Gastroesophageal sphincter (tissue), 4 donors: ENCODE measurements around the gene FGD5. TPM values are rescaled to one million over a fixed set of nuclear protein-coding genes. Genes with fewer than 3 reads are reported as not detected.

ENCODE experiments used
- ATAC-seq: fragments of 150-250 bp; one replicate; pipeline ENCODE4 v1.9.1; 2016; ENCODE audit warnings: mild to moderate bottlenecking, moderate library complexity
- H3K27ac ChIP-seq, 4 donors: fragments of 200-600 bp; sonication (generic) in 3 of 4; 1 replicate in 3 of 4; 2 replicates in 1 of 4; pipeline ENCODE4 v1.5.1; 2016 to 2019
- H3K27me3 ChIP-seq: fragments of 200-600 bp; sonication (generic); one replicate; pipeline ENCODE4 v1.5.1; 2019
- H3K36me3 ChIP-seq, 2 donors: fragments of 200-600 bp; sonication (generic); one replicate each; pipeline ENCODE4 v1.5.1; 2019; ENCODE audit warnings: control low read depth in 1 of 2
- H3K4me1 ChIP-seq, 3 donors: fragments of 200-600 bp; sonication (generic); 1 replicate in 2 of 3; 2 replicates in 1 of 3; pipeline ENCODE4 v1.5.1; 2016 to 2019; ENCODE audit warnings: control low read depth in 2 of 3
- H3K4me3 ChIP-seq, 2 donors: fragments of 200-600 bp; sonication (generic); one replicate each; pipeline ENCODE4 v1.5.1; 2019; ENCODE audit warnings: mild to moderate bottlenecking in 1 of 2, moderate library complexity in 1 of 2
- H3K9me3 ChIP-seq, 3 donors: fragments of 200-600 bp; sonication (generic); one replicate each; pipeline ENCODE4 v1.5.1; 2017 to 2019; ENCODE audit warnings: control low read depth in 2 of 3
- EP300 ChIP-seq: sonication (generic); formaldehyde crosslinking; IDR thresholded peaks from one replicate; pipeline ENCODE4 v1.6.1; 2017; ENCODE audit warnings: antibody characterized with exemption, mild to moderate bottlenecking
- POLR2A ChIP-seq, 2 donors: fragments of 450-650 bp; IDR thresholded peaks; one replicate each; pipeline ENCODE4 v1.6.1; 2017; ENCODE audit warnings: antibody characterized with exemption in 2 of 2, mild to moderate bottlenecking in 2 of 2, moderate library complexity in 1 of 2
- POLR2AphosphoS5 ChIP-seq: sonication (generic); formaldehyde crosslinking; IDR thresholded peaks from one replicate; pipeline ENCODE4 v1.6.1; 2017; ENCODE audit warnings: antibody characterized with exemption
- WGBS, 2 donors: methylation state at CpG; one replicate each; pipeline ENCODE4 v1.1.5; 2018; ENCODE audit warnings: low coverage in 1 of 2; 5-methylcytosine and 5-hydroxymethylcytosine counted together
- total RNA-seq, 4 donors: library from RNA; depleted of rRNA; stranded (reverse); fragments of >200 nt; gene quantifications; one replicate each; pipeline ENCODE4 v1.1.0, GENCODE V29; 2016
- TF ChIP-seq, protein P1 (sequence below), 4 experiments: fragments of 200-600 bp in 2 of 4; fragments of 450-650 bp in 2 of 4; sonication (generic) in 1 of 4; IDR thresholded peaks; one replicate each; pipeline ENCODE4 v1.5.1; 2017 to 2019; ENCODE audit warnings: antibody characterized with exemption in 4 of 4, mild to moderate bottlenecking in 2 of 4, moderate library complexity in 2 of 4

Gene FGD5
- total RNA-seq, 4 donors from 2014 or later, result 16.1 to 18.7 (median 17.3) TPM

DNA sequence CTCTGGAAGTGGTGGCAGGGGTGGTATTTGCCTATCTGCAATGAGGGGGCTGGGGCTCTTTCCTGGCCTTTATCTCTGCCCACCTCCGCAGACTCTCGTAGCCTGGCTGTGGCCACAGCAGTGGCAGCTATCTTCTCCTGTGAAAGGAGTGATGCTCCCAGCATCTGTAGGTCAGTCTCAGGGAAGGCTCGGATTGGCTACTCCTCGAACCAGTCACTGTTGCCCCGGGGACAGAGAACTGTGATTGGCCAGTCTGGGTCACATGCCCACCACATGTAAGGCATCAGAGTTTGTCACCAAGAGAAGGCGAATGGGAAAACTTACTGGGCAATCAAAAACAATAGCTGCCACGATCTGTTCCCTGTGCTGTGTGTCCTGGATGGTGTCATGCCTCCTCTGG lies 30.1 kb upstream of the FGD5 start:
- TF ChIP-seq, protein P1, sequence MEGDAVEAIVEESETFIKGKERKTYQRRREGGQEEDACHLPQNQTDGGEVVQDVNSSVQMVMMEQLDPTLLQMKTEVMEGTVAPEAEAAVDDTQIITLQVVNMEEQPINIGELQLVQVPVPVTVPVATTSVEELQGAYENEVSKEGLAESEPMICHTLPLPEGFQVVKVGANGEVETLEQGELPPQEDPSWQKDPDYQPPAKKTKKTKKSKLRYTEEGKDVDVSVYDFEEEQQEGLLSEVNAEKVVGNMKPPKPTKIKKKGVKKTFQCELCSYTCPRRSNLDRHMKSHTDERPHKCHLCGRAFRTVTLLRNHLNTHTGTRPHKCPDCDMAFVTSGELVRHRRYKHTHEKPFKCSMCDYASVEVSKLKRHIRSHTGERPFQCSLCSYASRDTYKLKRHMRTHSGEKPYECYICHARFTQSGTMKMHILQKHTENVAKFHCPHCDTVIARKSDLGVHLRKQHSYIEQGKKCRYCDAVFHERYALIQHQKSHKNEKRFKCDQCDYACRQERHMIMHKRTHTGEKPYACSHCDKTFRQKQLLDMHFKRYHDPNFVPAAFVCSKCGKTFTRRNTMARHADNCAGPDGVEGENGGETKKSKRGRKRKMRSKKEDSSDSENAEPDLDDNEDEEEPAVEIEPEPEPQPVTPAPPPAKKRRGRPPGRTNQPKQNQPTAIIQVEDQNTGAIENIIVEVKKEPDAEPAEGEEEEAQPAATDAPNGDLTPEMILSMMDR (IDR thresholded peaks at IDR 0.05), result no peak
- TF ChIP-seq EP300 (no peak), POLR2A (IDR thresholded peaks at IDR 0.05) (no peak), POLR2AphosphoS5 (no peak)
- Histone ChIP-seq H3K36me3 (no peaks in the 10 kb centered on the region), H3K27me3 (peaks cover 36% of the 10 kb centered on the region), H3K4me1 (peaks cover 0 to 19% (median 9%) of the 10 kb centered on the region in 3 donors), H3K27ac (no peak overlapping the region), H3K4me3 (no peak overlapping the region), H3K9me3 (no peaks in the 10 kb centered on the region)
- WGBS, 2 donors, result 57 to 88% methylated on average over 1 to 4 of the region's 7 CpGs
- ATAC-seq, result no peak

DNA sequence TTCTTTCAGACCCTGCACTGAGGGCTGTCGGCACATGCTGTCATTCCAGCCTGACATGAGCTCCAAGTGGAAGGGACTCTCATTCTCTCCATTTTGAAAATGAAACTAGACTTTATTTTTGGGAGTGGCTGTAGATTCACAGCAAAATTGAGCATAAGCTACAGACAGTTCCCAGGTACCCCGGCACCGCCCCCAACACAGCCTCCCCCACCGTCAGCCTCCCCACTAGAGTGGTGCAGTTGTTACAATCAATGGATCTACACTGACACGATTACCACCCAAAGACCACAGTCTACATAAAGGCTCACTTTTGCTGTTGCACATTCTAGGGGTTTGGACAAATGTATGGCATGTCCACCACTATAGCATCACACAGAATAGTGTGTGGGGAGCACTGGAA lies 29.5 kb upstream of the FGD5 start:
- no peak for TF ChIP-seq POLR2A (IDR thresholded peaks at IDR 0.05)
- TF ChIP-seq, protein P1 (IDR thresholded peaks at IDR 0.05), result no peak
- no peak for TF ChIP-seq EP300
- no peak for TF ChIP-seq POLR2AphosphoS5
- ATAC-seq, result no peak
- no peaks in the 10 kb centered on the region for H3K36me3 ChIP-seq
- H3K9me3 ChIP-seq, result no peaks in the 10 kb centered on the region
- H3K4me3 ChIP-seq, result no peak overlapping the region
- peaks cover 0 to 25% (median 11%) of the 10 kb centered on the region in 3 donors for H3K4me1 ChIP-seq
- 86 to 90% methylated on average over 1 to 2 of the region's 5 CpGs for WGBS, 2 donors
- no peak overlapping the region for H3K27ac ChIP-seq
- peaks cover 36% of the 10 kb centered on the region for H3K27me3 ChIP-seq

DNA sequence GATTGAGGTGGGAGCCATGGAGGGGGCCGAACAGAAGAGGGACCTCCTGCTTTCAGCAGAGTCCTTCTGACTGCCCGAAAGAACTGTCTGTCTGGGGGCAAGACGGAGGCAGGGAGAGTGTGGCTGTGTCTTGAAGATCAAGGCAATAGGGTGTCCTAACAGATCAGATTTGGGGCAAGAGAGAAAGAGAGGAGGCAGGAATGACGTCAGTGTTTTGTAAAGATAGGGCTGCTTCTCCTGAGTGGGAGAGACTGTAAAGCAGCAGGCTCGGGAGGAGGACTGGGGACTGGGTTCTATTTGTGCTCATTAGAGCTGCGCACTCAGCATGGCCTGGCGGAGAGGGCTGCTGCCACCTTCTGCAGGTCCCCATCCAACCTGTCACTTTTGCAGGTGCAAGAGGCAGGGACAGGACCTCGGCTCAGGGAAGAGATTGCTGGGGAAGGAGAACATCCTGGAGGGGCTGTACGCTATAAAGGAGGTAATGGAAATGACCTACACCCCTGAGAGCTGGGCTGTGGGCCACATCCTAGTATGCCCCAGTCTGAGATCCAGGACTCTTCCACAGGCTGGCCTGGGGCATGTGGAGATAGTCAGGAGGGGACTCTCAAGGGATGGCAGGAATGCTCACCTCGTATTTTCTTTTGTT lies 29.0 kb upstream of the FGD5 start:
- WGBS, 2 donors, result 65 to 70% methylated on average over 2 to 6 of the region's 10 CpGs
- TF ChIP-seq EP300 (no peak), POLR2A (IDR thresholded peaks at IDR 0.05) (no peak), POLR2AphosphoS5 (no peak)
- TF ChIP-seq, protein P1 (IDR thresholded peaks at IDR 0.05), result no peak
- no peak overlapping the region for H3K4me3 ChIP-seq
- no peak for ATAC-seq
- no peak overlapping the region for H3K27ac ChIP-seq
- H3K4me1 ChIP-seq, result peaks cover 0 to 28% (median 11%) of the 10 kb centered on the region in 3 donors
- H3K27me3 ChIP-seq, result peaks cover 31% of the 10 kb centered on the region
- no peaks in the 10 kb centered on the region for H3K36me3 ChIP-seq
- H3K9me3 ChIP-seq, result no peaks in the 10 kb centered on the region

DNA sequence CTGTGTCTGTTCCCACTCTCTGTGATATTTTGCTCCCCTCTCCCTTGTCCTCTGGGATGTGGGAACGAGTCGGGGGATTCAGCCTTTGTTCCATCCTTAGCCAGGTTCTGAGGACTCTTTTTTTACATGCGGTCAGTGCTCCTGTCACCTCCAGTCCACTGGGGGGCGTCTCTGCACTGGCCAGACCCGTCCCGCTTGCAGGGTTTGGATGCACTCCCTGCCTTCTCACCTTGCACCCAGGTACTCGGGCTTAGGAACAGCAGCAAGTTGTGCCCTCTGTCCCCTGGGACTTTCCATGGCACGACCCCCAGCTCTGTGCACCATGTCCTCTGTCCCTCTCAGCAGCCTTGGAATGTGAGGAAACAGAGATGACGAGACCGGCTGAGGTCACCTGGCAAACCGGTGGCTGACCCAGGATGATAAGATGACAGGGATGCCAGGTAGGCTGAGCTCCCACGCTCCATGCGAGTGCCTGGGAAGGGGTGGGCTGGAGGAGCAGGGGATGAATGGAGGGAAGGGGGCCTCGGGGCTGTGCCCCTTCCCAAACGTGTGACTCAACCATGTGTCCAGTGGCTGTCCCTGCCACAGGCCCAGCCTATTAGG lies 27.3 kb upstream of the FGD5 start:
- peak; percentile 47 for ATAC-seq
- Histone ChIP-seq H3K36me3 (no peaks in the 10 kb centered on the region), H3K4me3 (no peak overlapping the region), H3K4me1 (peaks cover 0 to 30% (median 11%) of the 10 kb centered on the region in 3 donors), H3K27ac (no peak overlapping the region), H3K9me3 (no peaks in the 10 kb centered on the region), H3K27me3 (peaks cover 14% of the 10 kb centered on the region)
- WGBS, 2 donors, result 0% methylated on average over 2 to 3 of the region's 15 CpGs
- TF ChIP-seq, protein P1 (IDR thresholded peaks at IDR 0.05), result peak in 3 of 4 experiments; percentile 35 to 68 (median 50)
- TF ChIP-seq POLR2A (IDR thresholded peaks at IDR 0.05), result no peak
- no peak for TF ChIP-seq EP300
- no peak for TF ChIP-seq POLR2AphosphoS5

DNA sequence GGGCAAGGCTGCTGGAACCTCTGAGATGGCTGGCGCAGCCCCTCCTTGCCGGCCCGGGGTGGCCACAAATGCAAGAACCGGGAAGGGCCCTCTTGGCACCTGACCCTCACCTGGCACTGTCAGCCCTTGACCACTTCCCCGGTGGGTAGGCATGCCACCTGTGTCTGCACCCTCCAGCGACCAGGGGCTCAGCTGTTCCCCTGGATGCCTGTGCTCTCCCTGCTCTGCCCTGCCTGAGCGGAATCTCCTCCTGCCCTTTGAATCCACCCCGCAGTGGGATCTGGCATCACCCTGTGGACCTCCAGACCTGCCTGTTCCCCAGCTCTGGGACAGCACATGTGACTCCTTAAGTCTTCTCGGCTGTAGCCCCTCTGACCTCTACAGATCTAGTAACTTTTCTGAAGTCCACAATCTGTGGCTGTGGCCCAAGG lies 26.1 kb upstream of the FGD5 start:
- Histone ChIP-seq H3K27me3 (peaks cover 8% of the 10 kb centered on the region), H3K36me3 (no peaks in the 10 kb centered on the region), H3K27ac (peak overlapping the region in 3 of 4 donors; percentile 13 to 57 (median 22)), H3K4me3 (no peak overlapping the region), H3K4me1 (peaks cover 0 to 36% (median 11%) of the 10 kb centered on the region in 3 donors), H3K9me3 (no peaks in the 10 kb centered on the region)
- TF ChIP-seq POLR2AphosphoS5, result no peak
- TF ChIP-seq POLR2A (IDR thresholded peaks at IDR 0.05), result no peak
- TF ChIP-seq, protein P1 (IDR thresholded peaks at IDR 0.05), result no peak
- TF ChIP-seq EP300, result no peak
- WGBS, 2 donors, result 91 to 93% methylated on average over 4 to 6 of the region's 9 CpGs
- ATAC-seq, result no peak
